ENCODE data around the gene SPRR5. TPM values are rescaled to one million over a fixed set of nuclear protein-coding genes. Genes with fewer than 3 reads are reported as not detected.

SPRR5 gene
- total and polyA plus RNA-seq, 2 experiments from 2014 or later: not detected

GRCh38 chr1:152946248-152946647 is 758 bp upstream of the SPRR5 start:
- no peak overlapping the region for H3K27ac ChIP-seq (ENCODE audit: low read depth)
- H2AFZ ChIP-seq: no peak overlapping the region
- no peaks in the 10 kb centered on the region for H3K4me1 ChIP-seq (ENCODE audit: insufficient read depth)
- no peak overlapping the region for H3K4me2 ChIP-seq
- no peaks in the 10 kb centered on the region for H3K27me3 ChIP-seq (ENCODE audit: insufficient read depth)
- Mint-ChIP-seq H3K9me3 (no peaks in the 10 kb centered on the region; the same call in 2 of the 3 replicates), H3K36me3 (ENCODE audit: low read depth) (no peaks in the 10 kb centered on the region), H3K4me3 (no peak overlapping the region), H3K27me3 (ENCODE audit: insufficient read depth, low read depth, poor library complexity) (peaks cover 8% of the 10 kb centered on the region), H3K27ac (no peak overlapping the region), H3K4me1 (no peaks in the 10 kb centered on the region)
- no peaks in the 10 kb centered on the region for H4K20me1 ChIP-seq (replicated peaks; ENCODE audit: insufficient read depth)
- ATAC-seq: no peak
- peaks cover 5% of the 10 kb centered on the region for H3K9me2 ChIP-seq (ENCODE audit: insufficient read depth)
- no peak overlapping the region for H3K4me3 ChIP-seq
- no peaks in the 10 kb centered on the region for H3K79me2 ChIP-seq (replicated peaks; ENCODE audit: insufficient read depth)
- H3K36me3 ChIP-seq (ENCODE audit: insufficient read depth): no peaks in the 10 kb centered on the region
- TF ChIP-seq CREB1 (CRISPR knock-in tag; IDR thresholded peaks at IDR 0.05; ENCODE audit: low read depth) (no peak), CTCF (conservative IDR thresholded peaks at IDR 0.05; ENCODE audit: low read depth in 2 of 2) (no peak), EZH2 (IDR thresholded peaks at IDR 0.05; ENCODE audit: low read depth, unreplicated experiment) (no peak), POLR2AphosphoS5 (IDR thresholded peaks at IDR 0.05; ENCODE audit: low read depth) (no peak), NANOG (IDR thresholded peaks at IDR 0.05; ENCODE audit: borderline replicate concordance) (no peak), STAT1 (IDR thresholded peaks at IDR 0.05; ENCODE audit: unreplicated experiment) (no peak), ZNF114 (CRISPR knock-in tag; IDR thresholded peaks at IDR 0.05) (no peak), ZNF331 (CRISPR knock-in tag; IDR thresholded peaks at IDR 0.05; ENCODE audit: low read depth) (no peak), EZH2phosphoT487 (IDR thresholded peaks at IDR 0.05; ENCODE audit: unreplicated experiment) (no peak), REST (IDR thresholded peaks at IDR 0.05; ENCODE audit: unreplicated experiment) (no peak), ZNF462 (CRISPR knock-in tag; IDR thresholded peaks at IDR 0.05) (no peak), JUNB (IDR thresholded peaks at IDR 0.05; ENCODE audit: unreplicated experiment) (no peak), ETS1 (IDR thresholded peaks at IDR 0.05) (no peak)
- no peaks in the 10 kb centered on the region for H3F3A ChIP-seq (replicated peaks; ENCODE audit: low read depth)
- no peak for DNase-seq (ENCODE audit: low spot score)

Data from GM23338 (cell line).